Nephron (organoid): ENCODE measurements around the gene KSR1.

Experiments
- H3K27ac Mint-ChIP-seq, 3 experiments: 2 replicates each; pipeline ENCODE4 v1.8.0; 2020; ENCODE audit warnings: mixed read lengths in 3 of 3, mild to moderate bottlenecking in 2 of 3, moderate library complexity in 1 of 3
- H3K27me3 Mint-ChIP-seq: 2 replicates; pipeline ENCODE4 v1.8.0; 2021; ENCODE audit warnings: low read depth, mild to moderate bottlenecking, moderate library complexity, mixed read lengths
- H3K36me3 Mint-ChIP-seq: 2 replicates; pipeline ENCODE4 v1.8.0; 2020; ENCODE audit warnings: low read depth, mixed read lengths
- H3K4me1 Mint-ChIP-seq: 2 replicates; pipeline ENCODE4 v1.8.0; 2020; ENCODE audit warnings: mixed read lengths
- H3K4me3 Mint-ChIP-seq, 3 experiments: 2 replicates each; pipeline ENCODE4 v1.8.0; 2020; ENCODE audit warnings: mild to moderate bottlenecking in 3 of 3, mixed read lengths in 3 of 3, moderate library complexity in 2 of 3
- H3K9me3 Mint-ChIP-seq: 2 replicates; pipeline ENCODE4 v1.8.0; 2020; ENCODE audit warnings: mixed read lengths
- CTCF ChIP-seq, 3 experiments: fragments of 200-600 bp; sonication (generic); IDR thresholded peaks; one replicate each; pipeline ENCODE4 v1.5.0; 2021; ENCODE audit warnings: antibody characterized with exemption in 3 of 3; ENCODE audit not compliant: unreplicated experiment in 3 of 3

Gene KSR1

GRCh38 chr17:27573548-27573947 lies 117.3 kb downstream of the KSR1 start:
- peak overlapping the region; percentile 80 to 92 (median 87) for H3K27ac Mint-ChIP-seq
- H3K27me3 Mint-ChIP-seq: no peaks in the 10 kb centered on the region
- H3K9me3 Mint-ChIP-seq: no peaks in the 10 kb centered on the region
- H3K4me3 Mint-ChIP-seq: no peak overlapping the region
- no peak for TF ChIP-seq CTCF (IDR thresholded peaks at IDR 0.05; ENCODE audit: unreplicated experiment in 3 of 3)
- peaks cover 95% of the 10 kb centered on the region for H3K4me1 Mint-ChIP-seq
- no peaks in the 10 kb centered on the region for H3K36me3 Mint-ChIP-seq

- Mint-ChIP-seq H3K27ac (peak overlapping the region; percentile 80 to 92 (median 87)), H3K9me3 (no peaks in the 10 kb centered on the region), H3K27me3 (no peaks in the 10 kb centered on the region), H3K36me3 (no peaks in the 10 kb centered on the region), H3K4me3 (no peak overlapping the region), H3K4me1 (peaks cover 97% of the 10 kb centered on the region)
- no peak for TF ChIP-seq CTCF (IDR thresholded peaks at IDR 0.05; ENCODE audit: unreplicated experiment in 3 of 3)
Observed at GRCh38 chr17:27573971-27574525, 117.8 kb downstream of the KSR1 start.

GRCh38 chr17:27575096-27575911 lies 119.1 kb downstream of the KSR1 start:
- Mint-ChIP-seq H3K9me3 (no peaks in the 10 kb centered on the region), H3K4me3 (no peak overlapping the region), H3K27ac (peak overlapping the region; percentile 80 to 92 (median 91)), H3K27me3 (no peaks in the 10 kb centered on the region), H3K36me3 (no peaks in the 10 kb centered on the region), H3K4me1 (peaks cover 89% of the 10 kb centered on the region)
- TF ChIP-seq CTCF (IDR thresholded peaks at IDR 0.05; ENCODE audit: unreplicated experiment in 3 of 3): no peak

GRCh38 chr17:27575912-27576252 lies 119.6 kb downstream of the KSR1 start:
- Mint-ChIP-seq H3K4me3 (no peak overlapping the region), H3K27ac (peak overlapping the region; percentile 80 to 92 (median 91)), H3K27me3 (no peaks in the 10 kb centered on the region), H3K4me1 (peaks cover 84% of the 10 kb centered on the region), H3K36me3 (no peaks in the 10 kb centered on the region), H3K9me3 (no peaks in the 10 kb centered on the region)
- TF ChIP-seq CTCF (IDR thresholded peaks at IDR 0.05; ENCODE audit: unreplicated experiment in 3 of 3): no peak

GRCh38 chr17:27576477-27577083 lies 120.3 kb downstream of the KSR1 start:
- Mint-ChIP-seq H3K9me3 (no peaks in the 10 kb centered on the region), H3K27me3 (no peaks in the 10 kb centered on the region), H3K27ac (peak overlapping the region; percentile 63 to 92 (median 86)), H3K4me3 (peak overlapping the region in 1 of 3 experiments; percentile 87), H3K36me3 (no peaks in the 10 kb centered on the region), H3K4me1 (peaks cover 83% of the 10 kb centered on the region)
- TF ChIP-seq CTCF (IDR thresholded peaks at IDR 0.05; ENCODE audit: unreplicated experiment in 3 of 3): no peak
